ENCODE data around the gene ARVCF.

Gene ARVCF

GRCh38 chr22:19994851-19995610, 21.6 kb downstream of the ARVCF start:
- ChIA-PET POLR2A (interaction anchor here (0.6 kb wide), 1 partner anchor 9 kb away, joined by 3 read pairs; no protein-coding TSS in a partner anchor), CTCF (no interaction called here)
- TF ChIP-seq CTCF (IDR thresholded peaks at IDR 0.05; ENCODE audit: insufficient read depth, low read length, missing control alignments): no peak
- H3K4me3 ChIP-seq (ENCODE audit: low read depth, low read length): no peak overlapping the region
- DNase-seq (ENCODE audit: low read depth, low spot score): no peak

- ChIA-PET POLR2A (no interaction called here), CTCF (no interaction called here)
- TF ChIP-seq CTCF (IDR thresholded peaks at IDR 0.05; ENCODE audit: insufficient read depth, low read length, missing control alignments): no peak
- DNase-seq (ENCODE audit: low read depth, low spot score): no peak
- H3K4me3 ChIP-seq (ENCODE audit: low read depth, low read length): no peak overlapping the region
These were observed 22.7 kb downstream of the ARVCF start for GRCh38 chr22:19993926-19994325.

- no peak for DNase-seq (ENCODE audit: low read depth, low spot score)
- CTCF ChIA-PET: no interaction called here
- H3K4me3 ChIP-seq (ENCODE audit: low read depth, low read length): no peak overlapping the region
- TF ChIP-seq CTCF (IDR thresholded peaks at IDR 0.05; ENCODE audit: insufficient read depth, low read length, missing control alignments): no peak
- POLR2A ChIA-PET: no interaction called here
These were observed 23.7 kb downstream of the ARVCF start for GRCh38 chr22:19992921-19993355.

GRCh38 chr22:19992481-19992911, 24.1 kb downstream of the ARVCF start:
- no peak for TF ChIP-seq CTCF (IDR thresholded peaks at IDR 0.05; ENCODE audit: insufficient read depth, low read length, missing control alignments)
- ChIA-PET POLR2A (no interaction called here), CTCF (interaction anchor here (1.6 kb wide), 1 partner anchor 10 kb away, joined by 4 read pairs; no protein-coding TSS in a partner anchor)
- no peak for DNase-seq (ENCODE audit: low read depth, low spot score)
- H3K4me3 ChIP-seq (ENCODE audit: low read depth, low read length): no peak overlapping the region

GRCh38 chr22:19991645-19992451, 24.8 kb downstream of the ARVCF start:
- no peak for TF ChIP-seq CTCF (IDR thresholded peaks at IDR 0.05; ENCODE audit: insufficient read depth, low read length, missing control alignments)
- no peak overlapping the region for H3K4me3 ChIP-seq (ENCODE audit: low read depth, low read length)
- ChIA-PET POLR2A (no interaction called here), CTCF (interaction anchor here (1.2 to 1.6 kb wide), 2 partner anchors 10 to 21 kb away, joined by 4 to 5 read pairs; no protein-coding TSS in a partner anchor)
- no peak for DNase-seq (ENCODE audit: low read depth, low spot score)

- ChIA-PET POLR2A (no interaction called here), CTCF (interaction anchor here (0.8 to 1.6 kb wide), 3 partner anchors 11 to 28 kb away, joined by 3 to 5 read pairs (median 4); no protein-coding TSS in a partner anchor)
- TF ChIP-seq CTCF (IDR thresholded peaks at IDR 0.05; ENCODE audit: insufficient read depth, low read length, missing control alignments): no peak
- no peak overlapping the region for H3K4me3 ChIP-seq (ENCODE audit: low read depth, low read length)
- no peak for DNase-seq (ENCODE audit: low read depth, low spot score)
These were observed 25.3 kb downstream of the ARVCF start for GRCh38 chr22:19991395-19991644.
